A549 (cell line): ENCODE data around the gene VIPR2. TPM values are rescaled to one million over a fixed set of nuclear protein-coding genes. Genes with fewer than 3 reads are reported as not detected.

Experiments
- ATAC-seq, 2 experiments: fragments of 200-7000 bp in 1 of 2; fragments of >200 bp in 1 of 2; cut with Nextera tagmentation in 1 of 2; cut with Tn5 transposase in 1 of 2; 3 replicates each; pipeline versions ENCODE4 v1.8.0 to v1.9.1; 2018 to 2020; ENCODE audit warnings: mild to moderate bottlenecking in 1 of 2, moderate library complexity in 1 of 2
- CTCF ChIA-PET: fragments of 300-600 bp; sonication (Branson Sonifier 250); formaldehyde crosslinking; extraction: SDS; loops from one replicate; lab custom pipeline; 2021; ENCODE audit warnings: antibody characterized with exemption, inconsistent platforms; lab: Yijun Ruan, JAX
- POLR2A ChIA-PET: fragments of 350-600 bp; formaldehyde crosslinking; extraction: SDS; loops from one replicate; lab custom pipeline; 2021; ENCODE audit warnings: antibody characterized with exemption, inconsistent platforms; lab: Yijun Ruan, JAX
- DNase-seq, 2 experiments: peaks; one replicate each; pipeline versions ENCODE4 v3.0.0 to v3.0.0-alpha.2; 2011 to 2016; ENCODE audit warnings: low read depth in 1 of 2, low spot score in 1 of 2
- FAIRE-seq: peaks from 2 replicates; lab custom pipeline; 2011; peaks lifted over from hg19 to GRCh38; lab: Jason Lieb, UNC
- H3K27ac ChIP-seq, 2 experiments: fragments of >200 bp; sonication (Bioruptor Twin); formaldehyde crosslinking; 3 replicates each; pipeline ENCODE4 v1.5.1; 2016 to 2017
- H3K4me1 ChIP-seq: fragments of >200 bp; sonication (Bioruptor Twin); formaldehyde crosslinking; 3 replicates; pipeline ENCODE4 v1.6.1; 2016
- H3K4me2 ChIP-seq: fragments of >200 bp; sonication (Bioruptor Twin); formaldehyde crosslinking; 3 replicates; pipeline ENCODE4 v1.6.1; 2016
- H3K4me3 ChIP-seq: fragments of >200 bp; sonication (Bioruptor Twin); formaldehyde crosslinking; 3 replicates; pipeline ENCODE4 v1.5.1; 2016
- H3K9me3 ChIP-seq: fragments of >200 bp; sonication (Bioruptor Twin); formaldehyde crosslinking; 3 replicates; pipeline ENCODE4 v1.6.1; 2016
- CBX2 ChIP-seq: fragments of 200-600 bp; sonication (generic); IDR thresholded peaks from 2 replicates; pipeline ENCODE4 v1.6.1; 2016; ENCODE audit warnings: low read depth, mild to moderate bottlenecking, borderline replicate concordance
- CBX8 ChIP-seq: fragments of 200-600 bp; sonication (generic); IDR thresholded peaks from 2 replicates; pipeline ENCODE4 v1.6.1; 2016
- CHD2 ChIP-seq: fragments of 150-350 bp; IDR thresholded peaks from 2 replicates; pipeline ENCODE4 v1.6.1; 2014; ENCODE audit warnings: low read length; ENCODE audit not compliant: partially characterized antibody
- CHD4 ChIP-seq: fragments of 200-600 bp; sonication (generic); IDR thresholded peaks from 2 replicates; pipeline ENCODE4 v1.6.1; 2016; ENCODE audit warnings: antibody characterized with exemption, mild to moderate bottlenecking, borderline replicate concordance
- EHMT2 ChIP-seq: fragments of 200-600 bp; sonication (generic); IDR thresholded peaks from 2 replicates; pipeline ENCODE4 v1.6.1; 2016; ENCODE audit warnings: antibody characterized with exemption, low read depth, mild to moderate bottlenecking, moderate library complexity
- EP300 ChIP-seq, 2 experiments: fragments of >200 bp; sonication (Bioruptor Twin); formaldehyde crosslinking; IDR thresholded peaks; 2 replicates in 1 of 2; 3 replicates in 1 of 2; pipeline ENCODE4 v1.6.1; 2016 to 2017
- FOSB ChIP-seq: fragments of 250-450 bp; sonication (Bioruptor Pico); IDR thresholded peaks from 2 replicates; pipeline ENCODE4 v1.5.0; 2020; ENCODE audit warnings: mild to moderate bottlenecking, moderate library complexity
- FOSL2 ChIP-seq, 2 experiments: fragments of 450-650 bp in 1 of 2; fragments of >200 bp in 1 of 2; sonication (Bioruptor Twin) in 1 of 2; formaldehyde crosslinking; IDR thresholded peaks; 2 replicates each; pipeline versions ENCODE4 v1.5.0 to v1.6.1; 2016 to 2020; ENCODE audit warnings: mild to moderate bottlenecking in 1 of 2, moderate library complexity in 1 of 2
- FOXS1 ChIP-seq: fragments of 250-450 bp; sonication (Bioruptor Pico); IDR thresholded peaks from 2 replicates; pipeline ENCODE4 v1.5.0; 2020; ENCODE audit warnings: mild to moderate bottlenecking, moderate library complexity
- GATA3 ChIP-seq: IDR thresholded peaks from 2 replicates; pipeline ENCODE4 v1.6.1; 2012; ENCODE audit warnings: borderline replicate concordance
- HDAC2 ChIP-seq: fragments of 200-600 bp; sonication (generic); IDR thresholded peaks from 2 replicates; pipeline ENCODE4 v1.6.1; 2016
- HEYL ChIP-seq: fragments of 250-450 bp; sonication (Bioruptor Pico); IDR thresholded peaks from 2 replicates; pipeline ENCODE4 v1.8.0; 2021; ENCODE audit warnings: mild to moderate bottlenecking, moderate library complexity
- HOXA7 ChIP-seq: fragments of 250-450 bp; sonication (Bioruptor Pico); IDR thresholded peaks from 2 replicates; pipeline ENCODE4 v1.5.0; 2020; ENCODE audit warnings: mild to moderate bottlenecking, moderate library complexity
- JUNB ChIP-seq: fragments of >200 bp; sonication (Bioruptor Twin); formaldehyde crosslinking; IDR thresholded peaks from 2 replicates; pipeline ENCODE4 v1.6.1; 2016
- KDM1A ChIP-seq: fragments of 200-600 bp; sonication (generic); IDR thresholded peaks from 2 replicates; pipeline ENCODE4 v1.6.1; 2016; ENCODE audit warnings: low read depth, mild to moderate bottlenecking
- MAFK ChIP-seq: fragments of 450-650 bp; IDR thresholded peaks from 2 replicates; pipeline ENCODE4 v1.6.1; 2014; ENCODE audit not compliant: partially characterized antibody
- MYC ChIP-seq: IDR thresholded peaks from 2 replicates; pipeline ENCODE4 v1.6.1; 2012; ENCODE audit warnings: mild to moderate bottlenecking, inconsistent platforms, low read length, improper control_type of control experiment, borderline replicate concordance
- NPAS2 ChIP-seq: fragments of 250-450 bp; sonication (Bioruptor Pico); IDR thresholded peaks from 2 replicates; pipeline ENCODE4 v1.8.0; 2022; ENCODE audit warnings: mild to moderate bottlenecking, moderate library complexity, borderline replicate concordance
- NR3C1 ChIP-seq: fragments of >200 bp; sonication (Bioruptor Twin); formaldehyde crosslinking; IDR thresholded peaks from 3 replicates; pipeline ENCODE4 v1.6.1; 2017
- PHF8 ChIP-seq: fragments of 200-600 bp; sonication (generic); IDR thresholded peaks from 2 replicates; pipeline ENCODE4 v1.6.1; 2016; ENCODE audit warnings: low read depth, mild to moderate bottlenecking, antibody characterized with exemption, moderate library complexity, borderline replicate concordance
- RARB ChIP-seq: fragments of 250-450 bp; sonication (Bioruptor Pico); IDR thresholded peaks from 2 replicates; pipeline ENCODE4 v1.8.0; 2021; ENCODE audit warnings: mild to moderate bottlenecking, moderate library complexity
- RFX5 ChIP-seq: fragments of 450-650 bp; IDR thresholded peaks from 2 replicates; pipeline ENCODE4 v1.7.1; 2014; ENCODE audit warnings: antibody characterized with exemption, mild to moderate bottlenecking, moderate library complexity
- SMC3 ChIP-seq: fragments of >200 bp; sonication (Bioruptor Twin); formaldehyde crosslinking; IDR thresholded peaks from 3 replicates; pipeline ENCODE4 v1.6.1; 2018; ENCODE audit warnings: inconsistent platforms
- TP53 ChIP-seq: fragments of 250-450 bp; sonication (Bioruptor Pico); IDR thresholded peaks from 2 replicates; pipeline ENCODE4 v1.5.0; 2021; ENCODE audit warnings: mild to moderate bottlenecking, moderate library complexity
- ZC3H11A ChIP-seq: fragments of 450-650 bp; IDR thresholded peaks from 2 replicates; pipeline ENCODE4 v1.6.1; 2014; ENCODE audit warnings: antibody characterized with exemption, mild to moderate bottlenecking
- ZFP36 ChIP-seq: fragments of 450-650 bp; IDR thresholded peaks from 2 replicates; pipeline ENCODE4 v1.6.1; 2014; ENCODE audit warnings: borderline replicate concordance; ENCODE audit not compliant: partially characterized antibody
- WGBS: methylation state at CpG from one replicate; pipeline ENCODE4 v1.1.6; 2017; ENCODE audit errors: missing lambda C conversion rate; 5-methylcytosine and 5-hydroxymethylcytosine counted together
- polyA plus RNA-seq, 4 experiments: library from polyadenylated mRNA; depleted of rRNA in 3 of 4; stranded (reverse); fragments of >200 nt; fragmentation: RNase III in 1 of 4; extraction: RNeasy Plus Mini Kit Qiagen cat#74134 plus additional on column Dnase treatment in 1 of 4; gene quantifications; 2 replicates in 3 of 4; 3 replicates in 1 of 4; pipeline ENCODE4 v1.2.3, GENCODE V29; 2011 to 2017
- TF ChIP-seq, protein P1 (sequence below): fragments of 150-350 bp; IDR thresholded peaks from 2 replicates; pipeline ENCODE4 v1.6.1; 2014; ENCODE audit warnings: low read depth, mild to moderate bottlenecking, low read length
- TF ChIP-seq, protein P2 (sequence below): IDR thresholded peaks from 2 replicates; pipeline ENCODE4 v1.6.1; 2012
- TF ChIP-seq, protein P3 (sequence below): fragments of 450-650 bp; IDR thresholded peaks from 2 replicates; pipeline ENCODE4 v1.6.1; 2014; ENCODE audit warnings: antibody characterized with exemption

VIPR2 gene
- polyA plus RNA-seq, 2 of the 4 experiments (the other 2 are of a cell fraction) = not detected

DNA sequence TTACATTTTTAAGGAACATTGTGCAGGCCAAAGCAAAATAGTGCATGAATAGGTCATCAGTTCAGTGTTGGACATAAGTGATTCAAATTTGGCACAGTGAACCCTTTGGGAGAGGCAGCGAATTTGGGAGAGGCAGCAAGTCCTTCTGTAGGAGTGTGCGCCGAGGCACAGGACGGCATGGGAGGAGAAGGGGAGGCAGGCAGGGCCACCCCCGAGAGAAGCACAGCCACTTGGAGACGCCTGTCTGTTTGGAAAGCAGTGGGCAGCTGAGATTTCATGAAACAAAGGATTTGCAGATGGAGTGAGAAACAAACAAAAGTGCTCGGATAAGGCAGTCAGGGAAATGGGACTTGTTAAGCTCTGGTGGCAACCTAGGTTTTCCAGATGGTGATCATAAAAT, 30.6 kb downstream of the VIPR2 start:
- CTCF ChIA-PET = interaction anchor here (0.6 kb wide), 1 partner anchor 175 kb away, joined by 3 read pairs; no protein-coding TSS in a partner anchor
- Histone ChIP-seq H3K27ac (no peak overlapping the region), H3K9me3 (no peaks in the 10 kb centered on the region), H3K4me2 (no peak overlapping the region)
- no peak for ATAC-seq
- TF ChIP-seq CHD4 = no peak
- no peak for TF ChIP-seq CBX8
- TF ChIP-seq HDAC2 = no peak
- no peak for TF ChIP-seq FOXS1
- no peak for TF ChIP-seq CBX2
- no peak for TF ChIP-seq FOSL2 (IDR thresholded peaks at IDR 0.05)
- no peak for TF ChIP-seq FOSL2 (CRISPR knock-in tag; IDR thresholded peaks at IDR 0.05)
- no peak for TF ChIP-seq FOSB
- no peak for TF ChIP-seq MYC
- TF ChIP-seq GATA3 = no peak
- no peak for TF ChIP-seq RARB (CRISPR knock-in tag)
- no peak for TF ChIP-seq CHD2
- TF ChIP-seq, all 56 proteins: peak for 0
- DNase-seq = no peak
- 67% methylated on average over 7 of the region's 7 CpGs for WGBS
- FAIRE-seq = no peak
- POLR2A ChIA-PET = no interaction called here
- H3K4me1 ChIP-seq = peaks cover 4% of the 10 kb centered on the region; the same call in 2 of the 3 replicates
- H3K4me3 ChIP-seq = no peak overlapping the region

DNA sequence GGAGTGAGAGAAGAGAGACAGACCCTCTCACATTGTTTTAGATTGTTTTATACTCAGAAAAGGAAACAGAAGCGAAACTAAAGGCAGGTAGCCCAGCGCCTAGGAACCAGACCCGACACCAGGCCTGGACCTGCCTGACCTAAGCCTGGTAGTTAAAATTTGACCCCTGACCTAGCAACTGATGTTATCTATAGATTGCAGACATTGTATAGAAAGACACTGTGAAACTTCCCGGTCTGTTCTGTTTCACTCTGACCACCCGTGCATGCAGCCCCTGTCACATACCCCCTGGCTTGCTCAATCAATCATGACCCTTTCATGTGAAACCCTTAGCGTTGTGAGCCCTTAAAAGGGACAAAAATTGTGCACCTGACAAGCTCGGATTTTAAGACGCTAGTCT, 31.6 kb downstream of the VIPR2 start:
- WGBS = 50% methylated on average over 8 of the region's 8 CpGs
- TF ChIP-seq ZC3H11A (no peak), ZFP36 (no peak), CBX8 (no peak), TP53 (CRISPR knock-in tag) (no peak), RFX5 (no peak), HOXA7 (CRISPR knock-in tag) (no peak), MAFK (no peak), HEYL (CRISPR knock-in tag) (no peak)
- POLR2A ChIA-PET = no interaction called here
- ATAC-seq = no peak
- no peak for FAIRE-seq
- Histone ChIP-seq H3K4me1 (peaks cover 9% of the 10 kb centered on the region), H3K4me2 (no peak overlapping the region), H3K9me3 (no peaks in the 10 kb centered on the region), H3K27ac (no peak overlapping the region), H3K4me3 (no peak overlapping the region)
- DNase-seq = no peak
- CTCF ChIA-PET = no interaction called here

DNA sequence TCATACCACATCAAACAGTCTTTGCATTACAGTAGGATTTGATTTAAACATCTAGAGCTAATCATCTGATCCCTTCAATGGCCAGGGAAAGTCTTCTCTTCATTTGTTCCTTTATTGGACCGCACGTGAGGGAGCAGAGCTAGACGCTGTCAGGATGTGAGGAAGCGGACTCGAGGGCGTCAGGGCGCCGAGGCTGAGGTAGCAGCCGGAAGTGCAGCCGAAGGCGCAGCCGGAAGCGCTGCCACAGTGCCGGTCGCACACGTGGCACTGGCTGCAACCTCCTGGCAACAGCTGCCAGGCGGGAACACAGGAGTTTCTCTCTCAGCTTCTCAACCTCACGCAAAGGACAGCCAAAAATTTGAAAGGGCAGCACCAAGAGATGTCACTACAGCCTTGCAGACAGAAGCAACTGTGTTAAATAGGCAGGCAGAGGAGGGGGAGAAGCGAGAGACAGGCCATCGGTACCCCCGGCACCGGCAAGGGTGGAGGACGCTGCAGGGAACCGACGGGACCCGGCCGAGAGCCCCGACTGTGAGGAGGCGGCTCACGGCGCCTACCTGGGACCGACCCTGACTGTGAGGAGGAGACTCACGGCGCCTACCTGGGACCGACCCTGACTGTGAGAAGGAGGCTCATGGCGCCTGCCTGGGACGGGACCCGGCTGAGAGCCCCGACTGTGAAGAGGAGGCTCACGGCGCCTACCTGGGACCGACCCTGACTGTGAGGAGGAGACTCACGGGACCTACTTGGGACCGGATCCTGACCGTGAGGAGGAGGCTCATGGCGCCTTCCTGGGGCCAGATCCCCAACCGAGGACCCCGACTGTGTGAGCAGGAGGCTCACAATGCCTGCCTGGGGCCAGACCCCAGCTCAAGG, 32.3 kb downstream of the VIPR2 start:
- Histone ChIP-seq H3K27ac (no peak overlapping the region), H3K9me3 (no peaks in the 10 kb centered on the region), H3K4me1 (peaks cover 9% of the 10 kb centered on the region), H3K4me2 (no peak overlapping the region), H3K4me3 (no peak overlapping the region)
- ATAC-seq = no peak
- no peak for FAIRE-seq
- WGBS = 81% methylated on average over 42 of the region's 48 CpGs
- TF ChIP-seq, protein P1, sequence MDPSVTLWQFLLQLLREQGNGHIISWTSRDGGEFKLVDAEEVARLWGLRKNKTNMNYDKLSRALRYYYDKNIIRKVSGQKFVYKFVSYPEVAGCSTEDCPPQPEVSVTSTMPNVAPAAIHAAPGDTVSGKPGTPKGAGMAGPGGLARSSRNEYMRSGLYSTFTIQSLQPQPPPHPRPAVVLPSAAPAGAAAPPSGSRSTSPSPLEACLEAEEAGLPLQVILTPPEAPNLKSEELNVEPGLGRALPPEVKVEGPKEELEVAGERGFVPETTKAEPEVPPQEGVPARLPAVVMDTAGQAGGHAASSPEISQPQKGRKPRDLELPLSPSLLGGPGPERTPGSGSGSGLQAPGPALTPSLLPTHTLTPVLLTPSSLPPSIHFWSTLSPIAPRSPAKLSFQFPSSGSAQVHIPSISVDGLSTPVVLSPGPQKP = no peak
- TF ChIP-seq SMC3 (no peak), KDM1A (no peak), NPAS2 (CRISPR knock-in tag) (no peak), EHMT2 (no peak), JUNB (no peak), FOSB (no peak), EP300 (IDR thresholded peaks at IDR 0.05) (no peak), NR3C1 (no peak), PHF8 (no peak), ZC3H11A (no peak), CBX2 (no peak)
- TF ChIP-seq, protein P2, sequence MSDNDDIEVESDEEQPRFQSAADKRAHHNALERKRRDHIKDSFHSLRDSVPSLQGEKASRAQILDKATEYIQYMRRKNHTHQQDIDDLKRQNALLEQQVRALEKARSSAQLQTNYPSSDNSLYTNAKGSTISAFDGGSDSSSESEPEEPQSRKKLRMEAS = no peak
- TF ChIP-seq, protein P3, sequence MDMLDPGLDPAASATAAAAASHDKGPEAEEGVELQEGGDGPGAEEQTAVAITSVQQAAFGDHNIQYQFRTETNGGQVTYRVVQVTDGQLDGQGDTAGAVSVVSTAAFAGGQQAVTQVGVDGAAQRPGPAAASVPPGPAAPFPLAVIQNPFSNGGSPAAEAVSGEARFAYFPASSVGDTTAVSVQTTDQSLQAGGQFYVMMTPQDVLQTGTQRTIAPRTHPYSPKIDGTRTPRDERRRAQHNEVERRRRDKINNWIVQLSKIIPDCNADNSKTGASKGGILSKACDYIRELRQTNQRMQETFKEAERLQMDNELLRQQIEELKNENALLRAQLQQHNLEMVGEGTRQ = no peak
- no peak for DNase-seq
- ChIA-PET CTCF (interaction anchor here (1.2 kb wide), 1 partner anchor 81 kb away, joined by 3 read pairs; no protein-coding TSS in a partner anchor), POLR2A (no interaction called here)
